ENCODE measurements around the gene NUP62.
"Not testable (repeated sequence)": the region's sequence is repeated elsewhere in the genome, so short reads cannot be mapped to it uniquely, and the experiment has no call there.

Gene NUP62

DNA sequence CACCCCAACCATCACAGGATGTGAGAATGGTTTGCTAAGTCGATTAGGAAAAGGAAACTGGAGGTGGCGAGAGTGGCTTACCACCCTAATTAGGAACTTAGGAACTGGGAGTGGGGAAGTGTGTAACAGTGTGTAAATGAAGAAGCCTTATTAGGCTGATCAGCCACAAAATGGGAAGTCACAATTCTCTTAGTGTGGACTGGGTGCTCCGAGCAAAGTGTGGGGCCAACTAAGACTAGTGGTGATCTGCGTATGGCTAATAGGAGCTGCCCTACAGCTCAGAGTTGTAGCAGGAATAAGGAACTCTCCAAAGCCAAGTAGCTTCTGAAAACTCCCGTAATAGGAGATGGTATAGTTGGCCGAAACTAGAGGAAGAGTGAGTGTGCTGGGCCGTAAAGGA lies 24.1 kb upstream of the NUP62 start:
- H3K9me3 ChIP-seq (ENCODE audit: control insufficient read depth in 5 of 5, low read length in 5 of 5), result no peaks in the 10 kb centered on the region
- H3K36me3 ChIP-seq (ENCODE audit: control insufficient read depth in 5 of 5, insufficient read depth in 5 of 5, low read length in 5 of 5), result peaks cover 0 to 10% (median 0%) of the 10 kb centered on the region in 5 donors
- no peak overlapping the region for H3K27ac ChIP-seq (ENCODE audit: low read depth, low read length)
- peaks cover 0 to 38% (median 15%) of the 10 kb centered on the region in 5 donors for H3K27me3 ChIP-seq (ENCODE audit: control insufficient read depth in 5 of 5, insufficient read depth in 4 of 5, low read length in 5 of 5)
- H3K9ac ChIP-seq (ENCODE audit: low read length in 5 of 5), result no peak overlapping the region
- H3K4me3 ChIP-seq (ENCODE audit: low read depth in 1 of 5, low read length in 5 of 5), result no peak overlapping the region
- H3K4me1 ChIP-seq (ENCODE audit: control insufficient read depth in 5 of 5, insufficient read depth in 5 of 5, low read length in 5 of 5), result peaks cover 0 to 23% (median 20%) of the 10 kb centered on the region in 5 donors

DNA sequence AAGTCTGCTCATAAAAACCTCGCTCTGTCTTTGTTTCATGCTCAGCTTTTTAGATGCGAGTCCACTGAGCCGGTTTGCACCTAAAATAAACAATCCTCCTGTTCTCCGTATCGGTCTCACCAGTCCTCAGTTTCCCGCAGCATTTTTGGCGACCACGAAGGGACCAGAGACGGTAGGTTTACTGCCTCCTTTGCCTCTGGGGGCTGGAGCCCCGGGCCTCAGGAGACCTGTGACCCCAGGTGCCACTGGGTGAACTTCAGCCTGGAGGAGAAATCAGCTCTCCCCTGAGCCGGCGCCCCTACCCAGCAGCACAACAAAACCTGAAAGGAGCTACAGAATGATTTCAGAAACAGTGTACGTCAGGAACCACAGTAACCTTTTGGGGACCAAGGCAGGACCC lies 23.6 kb upstream of the NUP62 start:
- Histone ChIP-seq H3K36me3 (ENCODE audit: control insufficient read depth in 5 of 5, insufficient read depth in 5 of 5, low read length in 5 of 5) (peaks cover 0 to 10% (median 0%) of the 10 kb centered on the region in 5 donors), H3K9ac (ENCODE audit: low read length in 5 of 5) (no peak overlapping the region), H3K4me1 (ENCODE audit: control insufficient read depth in 5 of 5, insufficient read depth in 5 of 5, low read length in 5 of 5) (peaks cover 0 to 23% (median 20%) of the 10 kb centered on the region in 5 donors), H3K9me3 (ENCODE audit: control insufficient read depth in 5 of 5, low read length in 5 of 5) (no peaks in the 10 kb centered on the region), H3K27me3 (ENCODE audit: control insufficient read depth in 5 of 5, insufficient read depth in 4 of 5, low read length in 5 of 5) (peaks cover 0 to 33% (median 13%) of the 10 kb centered on the region in 5 donors), H3K27ac (ENCODE audit: low read depth, low read length) (no peak overlapping the region), H3K4me3 (ENCODE audit: low read depth in 1 of 5, low read length in 5 of 5) (no peak overlapping the region)

DNA sequence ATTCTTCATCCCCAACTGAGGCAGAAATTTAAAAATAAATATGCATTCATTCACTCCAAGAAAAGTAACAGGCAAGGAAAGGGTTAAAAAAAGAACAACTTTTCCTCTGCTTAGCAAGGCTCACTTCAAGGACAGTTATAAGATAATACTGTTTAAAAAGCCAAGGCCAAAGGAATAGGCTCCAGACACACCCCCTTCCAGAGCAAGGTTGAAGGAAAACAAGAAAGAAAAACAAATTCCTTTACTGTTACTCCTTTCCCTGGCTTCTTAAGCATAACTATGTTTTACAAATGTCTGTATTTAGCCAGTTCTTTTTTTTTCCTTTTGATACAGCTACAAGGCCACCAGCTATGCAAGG lies 23.2 kb upstream of the NUP62 start:
- no peaks in the 10 kb centered on the region for H3K9me3 ChIP-seq (ENCODE audit: control insufficient read depth in 5 of 5, low read length in 5 of 5)
- no peak overlapping the region for H3K27ac ChIP-seq (ENCODE audit: low read depth, low read length)
- no peak overlapping the region for H3K4me3 ChIP-seq (ENCODE audit: low read depth in 1 of 5, low read length in 5 of 5)
- peaks cover 0 to 32% (median 13%) of the 10 kb centered on the region in 5 donors for H3K27me3 ChIP-seq (ENCODE audit: control insufficient read depth in 5 of 5, insufficient read depth in 4 of 5, low read length in 5 of 5)
- peaks cover 0 to 23% (median 20%) of the 10 kb centered on the region in 5 donors for H3K4me1 ChIP-seq (ENCODE audit: control insufficient read depth in 5 of 5, insufficient read depth in 5 of 5, low read length in 5 of 5)
- H3K36me3 ChIP-seq (ENCODE audit: control insufficient read depth in 5 of 5, insufficient read depth in 5 of 5, low read length in 5 of 5), result peaks cover 0 to 10% (median 0%) of the 10 kb centered on the region in 5 donors
- H3K9ac ChIP-seq (ENCODE audit: low read length in 5 of 5), result no peak overlapping the region

DNA sequence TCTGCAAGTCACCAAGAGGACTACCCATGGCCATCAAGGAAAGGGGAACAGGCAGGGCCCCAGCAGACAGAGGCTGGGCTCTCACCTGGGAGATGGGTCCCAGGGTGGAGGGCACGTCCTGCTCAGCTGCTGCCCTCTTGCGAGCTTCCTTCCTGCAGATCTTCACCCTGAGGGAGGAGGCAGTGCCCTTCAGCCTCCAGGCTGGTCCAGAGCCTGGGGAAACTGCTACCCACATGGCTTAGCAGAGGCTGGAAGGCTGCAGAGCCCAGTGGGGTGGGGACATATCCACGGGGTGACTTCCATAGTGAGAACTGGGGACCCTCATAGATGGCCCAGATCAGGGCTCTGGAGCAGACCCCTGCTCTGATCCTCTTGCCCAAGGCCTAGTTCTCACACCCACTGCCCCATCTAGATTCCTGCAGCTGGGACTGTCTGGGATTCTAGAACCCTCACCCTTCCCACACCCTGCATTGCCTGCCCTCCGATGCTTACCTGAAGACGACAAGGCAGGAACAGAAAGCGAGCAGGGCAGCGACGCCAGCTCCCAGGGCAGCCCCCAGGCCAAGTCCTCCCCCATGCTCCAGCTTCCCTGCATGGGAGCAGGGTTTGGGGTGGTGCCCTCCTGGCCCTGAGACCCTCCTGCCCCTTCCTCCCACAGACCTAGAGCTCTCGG lies 22.6 kb upstream of the NUP62 start:
- H3K4me1 ChIP-seq (ENCODE audit: control insufficient read depth in 5 of 5, insufficient read depth in 5 of 5, low read length in 5 of 5), result peaks cover 0 to 23% (median 20%) of the 10 kb centered on the region in 5 donors
- peaks cover 0 to 32% (median 13%) of the 10 kb centered on the region in 5 donors for H3K27me3 ChIP-seq (ENCODE audit: control insufficient read depth in 5 of 5, insufficient read depth in 4 of 5, low read length in 5 of 5)
- no peaks in the 10 kb centered on the region for H3K9me3 ChIP-seq (ENCODE audit: control insufficient read depth in 5 of 5, low read length in 5 of 5)
- no peak overlapping the region for H3K4me3 ChIP-seq (ENCODE audit: low read depth in 1 of 5, low read length in 5 of 5)
- H3K9ac ChIP-seq (ENCODE audit: low read length in 5 of 5), result no peak overlapping the region
- H3K27ac ChIP-seq (ENCODE audit: low read depth, low read length), result no peak overlapping the region
- H3K36me3 ChIP-seq (ENCODE audit: control insufficient read depth in 5 of 5, insufficient read depth in 5 of 5, low read length in 5 of 5), result peaks cover 0 to 10% (median 0%) of the 10 kb centered on the region in 5 donors

GRCh38 chr19:49950956-49951526 lies 21.7 kb upstream of the NUP62 start:
- H3K4me1 ChIP-seq (ENCODE audit: control insufficient read depth in 5 of 5, insufficient read depth in 5 of 5, low read length in 5 of 5), result peaks cover 0 to 21% (median 20%) of the 10 kb centered on the region in 5 donors

DNA sequence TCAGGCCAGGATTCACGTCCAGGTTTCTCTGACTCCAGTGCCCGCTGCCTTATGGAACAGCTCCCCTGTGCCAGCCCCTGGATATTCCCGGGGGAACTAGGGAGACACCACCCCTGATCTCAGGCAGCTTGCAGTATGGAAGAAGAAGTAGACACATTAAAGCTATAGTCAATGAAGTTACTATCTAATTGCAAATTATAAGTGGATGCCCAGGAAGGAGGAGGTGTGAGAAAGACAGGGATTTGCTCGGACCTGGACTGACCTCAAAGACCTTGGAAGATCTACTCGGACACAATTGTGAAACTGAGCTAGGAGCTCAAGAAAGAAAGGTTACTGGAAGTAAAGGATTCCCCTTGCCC lies 21.3 kb upstream of the NUP62 start:
- Histone ChIP-seq H3K27ac (ENCODE audit: low read depth, low read length) (no peak overlapping the region), H3K27me3 (ENCODE audit: control insufficient read depth in 5 of 5, insufficient read depth in 4 of 5, low read length in 5 of 5) (peaks cover 4 to 29% (median 13%) of the 10 kb centered on the region in 5 donors), H3K9ac (ENCODE audit: low read length in 5 of 5) (no peak overlapping the region), H3K4me3 (ENCODE audit: low read depth in 1 of 5, low read length in 5 of 5) (no peak overlapping the region), H3K9me3 (ENCODE audit: control insufficient read depth in 5 of 5, low read length in 5 of 5) (no peaks in the 10 kb centered on the region), H3K36me3 (ENCODE audit: control insufficient read depth in 5 of 5, insufficient read depth in 5 of 5, low read length in 5 of 5) (peaks cover 0 to 10% (median 0%) of the 10 kb centered on the region in 5 donors), H3K4me1 (ENCODE audit: control insufficient read depth in 5 of 5, insufficient read depth in 5 of 5, low read length in 5 of 5) (peaks cover 0 to 21% (median 17%) of the 10 kb centered on the region in 5 donors)

More at GRCh38 chr19:49950956-49951526, 21.7 kb upstream of the NUP62 start:
- Histone ChIP-seq H3K36me3 (ENCODE audit: control insufficient read depth in 5 of 5, insufficient read depth in 5 of 5, low read length in 5 of 5) (peaks cover 0 to 10% (median 0%) of the 10 kb centered on the region in 5 donors), H3K27ac (ENCODE audit: low read depth, low read length) (no peak overlapping the region), H3K27me3 (ENCODE audit: control insufficient read depth in 5 of 5, insufficient read depth in 4 of 5, low read length in 5 of 5) (peaks cover 4 to 31% (median 13%) of the 10 kb centered on the region in 5 donors), H3K9ac (ENCODE audit: low read length in 5 of 5) (no peak overlapping the region), H3K9me3 (ENCODE audit: control insufficient read depth in 5 of 5, low read length in 5 of 5) (no peaks in the 10 kb centered on the region), H3K4me3 (ENCODE audit: low read depth in 1 of 5, low read length in 5 of 5) (no peak overlapping the region)

DNA sequence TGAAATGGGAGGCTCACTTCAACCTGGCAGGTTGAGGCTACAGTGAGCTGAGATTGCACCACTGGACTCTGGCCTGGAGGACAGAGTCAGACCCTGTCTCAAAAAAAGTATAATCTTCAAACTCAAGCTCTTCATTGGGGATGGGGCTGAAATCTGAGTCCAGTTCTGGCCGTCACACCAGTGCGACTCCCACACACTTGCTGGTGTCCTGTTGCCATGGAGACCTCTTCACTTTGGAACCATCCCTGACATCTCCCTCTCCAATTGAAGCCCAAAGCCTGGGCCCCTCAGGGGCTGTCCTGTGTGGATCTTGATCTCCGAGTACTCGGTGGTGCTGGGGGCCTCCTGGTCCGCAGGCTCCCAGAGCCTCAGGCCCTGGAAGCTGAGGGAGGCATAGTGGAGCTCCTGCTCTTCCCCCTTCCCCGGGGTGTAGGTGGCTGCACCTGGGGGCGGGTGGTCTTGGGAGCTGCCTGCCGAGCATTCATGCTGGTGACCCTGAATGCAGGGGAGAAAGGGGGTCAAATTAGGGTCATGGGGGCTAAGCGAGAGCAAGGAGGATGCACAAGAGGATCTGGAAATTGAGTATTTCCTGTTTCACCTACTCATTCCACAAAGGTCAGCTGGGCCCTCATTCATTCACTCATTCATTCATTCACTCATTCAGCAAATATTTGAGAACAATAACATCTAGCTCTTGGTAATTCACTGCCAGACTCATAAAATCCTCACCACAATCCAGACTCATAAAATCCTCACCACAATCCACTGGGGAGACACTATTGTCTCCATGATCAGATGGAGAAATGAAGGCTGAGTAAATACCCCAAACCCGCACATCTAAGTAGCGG lies 20.7 kb upstream of the NUP62 start:
- H3K4me1 ChIP-seq (ENCODE audit: control insufficient read depth in 5 of 5, insufficient read depth in 5 of 5, low read length in 5 of 5), result peaks cover 0 to 17% (median 11%) of the 10 kb centered on the region in 5 donors
- peaks cover 0 to 10% (median 0%) of the 10 kb centered on the region in 5 donors for H3K36me3 ChIP-seq (ENCODE audit: control insufficient read depth in 5 of 5, insufficient read depth in 5 of 5, low read length in 5 of 5)

GRCh38 chr19:49946415-49946814 lies 17.1 kb upstream of the NUP62 start:
- peaks cover 3 to 8% (median 5%) of the 10 kb centered on the region in 5 donors for H3K27me3 ChIP-seq (ENCODE audit: control insufficient read depth in 5 of 5, insufficient read depth in 4 of 5, low read length in 5 of 5)
- H3K4me1 ChIP-seq (ENCODE audit: control insufficient read depth in 5 of 5, insufficient read depth in 5 of 5, low read length in 5 of 5), result no peaks in the 10 kb centered on the region
- no peak overlapping the region for H3K27ac ChIP-seq (ENCODE audit: low read depth, low read length)
- H3K4me3 ChIP-seq (ENCODE audit: low read depth in 1 of 5, low read length in 5 of 5), result no peak overlapping the region
- H3K9me3 ChIP-seq (ENCODE audit: control insufficient read depth in 5 of 5, low read length in 5 of 5), result peaks cover 0 to 2% (median 0%) of the 10 kb centered on the region in 5 donors
- peaks cover 0 to 10% (median 0%) of the 10 kb centered on the region in 5 donors for H3K36me3 ChIP-seq (ENCODE audit: control insufficient read depth in 5 of 5, insufficient read depth in 5 of 5, low read length in 5 of 5)
- H3K9ac ChIP-seq (ENCODE audit: low read length in 5 of 5), result no peak overlapping the region

More for the DNA sequence above, 20.7 kb upstream of the NUP62 start:
- H3K27me3 ChIP-seq (ENCODE audit: control insufficient read depth in 5 of 5, insufficient read depth in 4 of 5, low read length in 5 of 5), result peaks cover 4 to 27% (median 13%) of the 10 kb centered on the region in 5 donors
- H3K27ac ChIP-seq (ENCODE audit: low read depth, low read length), result no peak overlapping the region
- H3K9me3 ChIP-seq (ENCODE audit: control insufficient read depth in 5 of 5, low read length in 5 of 5), result peaks cover 0 to 2% (median 0%) of the 10 kb centered on the region in 5 donors
- no peak overlapping the region for H3K9ac ChIP-seq (ENCODE audit: low read length in 5 of 5)
- H3K4me3 ChIP-seq (ENCODE audit: low read depth in 1 of 5, low read length in 5 of 5), result no peak overlapping the region

DNA sequence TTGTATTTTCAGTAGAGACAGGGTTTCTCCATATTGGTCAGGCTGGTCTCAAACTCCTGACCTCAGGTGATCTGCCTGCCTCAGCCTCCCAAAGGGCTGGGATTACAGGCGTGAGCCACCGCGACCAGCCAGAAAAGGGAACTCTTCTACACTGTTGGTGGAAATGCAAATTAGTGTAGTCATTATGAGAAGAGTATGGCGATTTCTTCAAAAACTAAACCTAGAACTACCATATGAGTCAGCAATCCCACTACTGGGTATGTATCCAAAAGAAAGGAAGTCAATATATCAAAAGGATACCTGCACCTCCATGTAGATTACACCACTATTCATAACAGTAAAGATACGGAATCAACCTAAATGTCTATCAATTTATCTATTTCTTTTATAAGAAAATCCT lies 15.3 kb upstream of the NUP62 start:
- H3K9ac ChIP-seq (ENCODE audit: low read length in 5 of 5); H3K27me3 ChIP-seq (ENCODE audit: control insufficient read depth in 5 of 5, insufficient read depth in 4 of 5, low read length in 5 of 5): not testable (repeated sequence)

DNA sequence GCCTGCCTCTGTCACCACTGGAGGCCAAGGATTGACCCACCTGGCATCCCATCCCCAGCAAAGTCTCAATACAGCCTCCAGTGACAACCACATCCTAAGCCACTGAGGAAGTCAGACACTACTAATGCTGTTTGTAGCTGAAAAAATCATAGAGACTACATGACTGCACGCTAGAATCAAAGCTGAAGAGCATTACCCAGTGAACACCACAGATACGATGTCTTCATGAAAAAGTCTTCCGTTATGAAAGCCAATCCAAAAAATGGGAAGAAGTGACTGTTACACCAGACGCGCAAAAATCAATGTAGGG lies 11.1 kb upstream of the NUP62 start:
- Histone ChIP-seq H3K9me3 (ENCODE audit: control insufficient read depth in 5 of 5, low read length in 5 of 5) (peaks cover 0 to 2% (median 0%) of the 10 kb centered on the region in 5 donors), H3K9ac (ENCODE audit: low read length in 5 of 5) (no peak overlapping the region), H3K27me3 (ENCODE audit: control insufficient read depth in 5 of 5, insufficient read depth in 4 of 5, low read length in 5 of 5) (peaks cover 0 to 3% (median 0%) of the 10 kb centered on the region in 5 donors), H3K36me3 (ENCODE audit: control insufficient read depth in 5 of 5, insufficient read depth in 5 of 5, low read length in 5 of 5) (no peaks in the 10 kb centered on the region), H3K4me1 (ENCODE audit: control insufficient read depth in 5 of 5, insufficient read depth in 5 of 5, low read length in 5 of 5) (peaks cover 0 to 9% (median 6%) of the 10 kb centered on the region in 5 donors), H3K4me3 (ENCODE audit: low read depth in 1 of 5, low read length in 5 of 5) (no peak overlapping the region), H3K27ac (ENCODE audit: low read depth, low read length) (no peak overlapping the region)

More for the DNA sequence above, 15.3 kb upstream of the NUP62 start:
- not testable (repeated sequence) for H3K27ac ChIP-seq (ENCODE audit: low read depth, low read length); H3K36me3 ChIP-seq (ENCODE audit: control insufficient read depth in 5 of 5, insufficient read depth in 5 of 5, low read length in 5 of 5); H3K9me3 ChIP-seq (ENCODE audit: control insufficient read depth in 5 of 5, low read length in 5 of 5); H3K4me1 ChIP-seq (ENCODE audit: control insufficient read depth in 5 of 5, insufficient read depth in 5 of 5, low read length in 5 of 5); H3K4me3 ChIP-seq (ENCODE audit: low read depth in 1 of 5, low read length in 5 of 5)

All from subcutaneous abdominal adipose tissue (tissue), 5 donors.